Measurements from ENCODE around the gene BOLA1.
"Not testable (repeated sequence)": the region's sequence is repeated elsewhere in the genome, so short reads cannot be mapped to it uniquely, and the experiment has no call there.

BOLA1 gene, protein sequence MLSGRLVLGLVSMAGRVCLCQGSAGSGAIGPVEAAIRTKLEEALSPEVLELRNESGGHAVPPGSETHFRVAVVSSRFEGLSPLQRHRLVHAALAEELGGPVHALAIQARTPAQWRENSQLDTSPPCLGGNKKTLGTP

DNA sequence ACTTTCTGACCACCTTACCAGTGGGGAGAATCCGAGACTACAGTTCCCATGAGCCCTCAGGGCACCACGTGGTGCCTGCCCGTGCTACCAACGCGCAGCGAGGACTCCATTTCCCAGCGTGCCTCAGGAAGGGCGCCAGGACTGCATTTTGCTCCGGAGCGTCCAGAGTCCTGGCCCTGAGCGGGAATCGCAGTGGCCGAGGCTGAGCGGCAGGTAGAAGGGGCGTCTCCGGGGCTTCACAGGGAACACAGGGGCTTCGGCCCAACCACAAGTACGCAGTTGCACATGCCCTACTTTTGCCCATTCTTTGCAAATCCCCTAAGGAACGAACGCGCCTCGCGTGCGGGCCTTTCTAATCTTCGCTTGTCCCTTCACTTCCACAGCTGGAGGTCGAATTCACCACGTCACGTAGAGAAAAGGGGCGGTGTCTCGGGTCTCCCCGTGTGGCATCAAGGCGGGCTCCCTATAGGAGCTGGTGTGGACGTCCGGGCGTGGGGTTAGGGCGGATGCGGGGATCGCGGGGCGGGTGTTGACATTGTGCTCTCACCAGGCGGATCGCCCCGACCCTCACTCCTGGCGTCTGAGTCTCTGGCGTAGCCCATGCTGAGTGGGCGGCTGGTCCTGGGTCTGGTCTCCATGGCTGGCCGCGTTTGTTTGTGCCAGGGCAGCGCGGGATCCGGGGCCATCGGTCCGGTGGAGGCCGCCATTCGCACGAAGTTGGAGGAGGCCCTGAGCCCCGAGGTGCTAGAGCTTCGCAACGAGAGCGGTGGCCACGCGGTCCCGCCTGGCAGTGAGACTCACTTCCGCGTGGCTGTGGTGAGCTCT is at the start of gene BOLA1:
Gene BOLA1 (plus strand): TSS at position 109 of the 825 bp plus-strand sequence. CDS start 492 bp downstream, at position 601.
- DNase-seq = peak; percentile 85

DNA sequence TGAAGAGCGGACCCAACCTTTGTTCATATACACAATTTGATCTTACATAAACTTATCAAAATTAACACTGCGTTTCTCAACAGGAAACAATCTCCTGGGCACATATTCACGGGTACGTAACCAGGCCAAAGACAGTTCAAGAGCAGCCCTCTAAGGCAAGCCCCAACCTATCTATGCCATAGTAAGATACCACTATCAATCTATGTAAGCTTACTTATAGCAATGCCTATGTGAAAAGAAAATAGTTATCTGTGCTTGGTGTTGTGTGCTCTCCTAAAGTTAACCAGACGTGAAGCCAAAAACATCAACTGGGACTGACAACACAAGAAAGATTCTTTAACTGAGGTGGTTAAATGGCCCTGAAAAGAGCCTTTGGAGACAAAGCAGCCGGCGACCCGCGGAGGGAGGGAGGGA is 49.4 kb upstream of the BOLA1 start:
- DNase-seq = peak; percentile 27

DNA sequence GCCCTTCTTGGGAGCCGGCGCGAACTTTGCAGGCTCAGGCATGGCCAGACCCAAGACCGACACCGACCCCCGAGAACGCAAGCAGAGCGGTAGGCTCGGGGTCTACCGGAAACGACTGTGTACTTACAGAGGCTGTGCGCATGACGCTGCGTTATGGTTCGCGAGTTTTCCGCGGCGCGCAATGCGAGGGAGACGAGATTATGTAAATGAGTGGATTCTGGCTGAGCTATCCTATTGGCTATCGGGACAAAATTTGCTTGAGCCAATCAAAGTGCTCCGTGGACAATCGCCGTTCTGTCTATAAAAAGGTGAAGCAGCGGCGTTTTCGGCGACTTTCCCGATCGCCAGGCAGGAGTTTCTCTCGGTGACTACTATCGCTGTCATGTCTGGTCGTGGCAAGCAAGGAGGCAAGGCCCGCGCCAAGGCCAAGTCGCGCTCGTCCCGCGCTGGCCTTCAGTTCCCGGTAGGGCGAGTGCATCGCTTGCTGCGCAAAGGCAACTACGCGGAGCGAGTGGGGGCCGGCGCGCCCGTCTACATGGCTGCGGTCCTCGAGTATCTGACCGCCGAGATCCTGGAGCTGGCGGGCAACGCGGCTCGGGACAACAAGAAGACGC is 48.5 kb upstream of the BOLA1 start:
- not testable (repeated sequence) for DNase-seq

GRCh38 chr1:149851585-149852213 is 47.7 kb upstream of the BOLA1 start:
- DNase-seq = not testable (repeated sequence)

DNA sequence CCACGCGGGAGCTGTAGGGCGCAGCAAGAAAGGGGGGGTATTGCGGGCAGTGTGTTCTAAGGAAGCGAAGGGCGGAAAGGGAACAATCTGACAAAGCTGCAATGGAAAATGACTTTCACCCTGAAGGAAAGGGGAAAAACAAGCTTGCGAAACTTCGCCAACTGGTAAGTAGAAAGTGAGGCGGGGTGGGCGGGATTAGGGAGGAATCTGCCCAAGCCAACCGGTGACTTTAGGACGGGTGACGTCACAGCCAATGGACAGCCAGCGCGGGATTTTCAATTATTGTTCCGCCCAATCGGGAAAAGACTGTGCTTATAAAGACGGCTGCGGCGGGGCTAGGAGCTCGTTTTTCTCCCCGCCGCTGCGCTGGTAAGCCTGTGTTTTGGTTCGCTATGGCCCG is 47.1 kb upstream of the BOLA1 start:
- not testable (repeated sequence) for DNase-seq

DNA sequence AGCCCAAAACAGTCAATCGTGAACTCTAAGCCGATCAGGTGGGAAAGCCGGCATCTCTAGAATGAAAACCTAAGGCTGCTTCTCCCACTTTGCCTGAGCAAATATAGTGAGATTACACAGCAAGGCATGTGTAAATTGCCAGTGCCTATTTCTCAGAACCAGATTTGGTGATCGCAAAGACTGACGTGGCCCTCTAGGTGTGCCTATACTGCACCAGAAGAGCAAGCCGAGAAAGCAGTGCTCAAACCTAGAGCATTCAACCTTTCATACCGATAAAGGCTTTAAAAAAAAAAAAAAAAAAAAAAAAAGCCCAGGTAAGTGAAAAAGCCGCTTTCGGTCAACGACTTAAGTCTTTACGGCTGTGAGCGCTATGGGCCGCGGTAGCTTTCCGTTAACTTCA is 39.1 kb upstream of the BOLA1 start:
- DNase-seq = not testable (repeated sequence)

GRCh38 chr1:149860684-149861496 is 38.5 kb upstream of the BOLA1 start:
- DNase-seq = not testable (repeated sequence)

DNA sequence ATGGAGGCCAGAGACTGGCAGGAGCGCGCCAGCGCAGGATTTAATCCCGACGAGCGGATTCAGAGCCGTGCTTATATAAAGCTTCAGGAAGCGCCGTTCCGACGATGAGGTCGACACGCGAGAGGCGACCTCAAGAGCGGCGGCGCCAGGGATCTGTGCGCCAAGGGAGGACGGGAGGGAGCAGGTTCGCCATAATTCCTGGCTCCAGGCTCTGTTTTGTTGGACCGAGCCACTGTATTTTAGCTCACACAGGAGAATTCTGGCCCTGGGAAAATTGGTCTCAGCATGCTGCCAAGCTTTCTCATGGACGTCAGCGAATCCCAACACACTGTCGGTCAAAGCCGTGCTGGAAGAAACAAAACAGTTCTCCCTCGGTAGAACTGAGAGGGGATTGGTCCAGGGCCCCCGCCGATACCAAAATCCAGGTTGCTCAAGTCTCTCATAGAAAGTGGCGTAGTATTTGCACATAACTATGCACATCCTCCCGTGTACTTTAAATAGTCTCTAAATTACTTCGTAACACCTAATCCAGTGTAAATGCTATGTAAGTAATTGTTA is 37.8 kb upstream of the BOLA1 start:
- DNase-seq = not testable (repeated sequence)

- DNase-seq = not testable (repeated sequence)
These were observed 32.5 kb upstream of the BOLA1 start for GRCh38 chr1:149866887-149867286.

DNA sequence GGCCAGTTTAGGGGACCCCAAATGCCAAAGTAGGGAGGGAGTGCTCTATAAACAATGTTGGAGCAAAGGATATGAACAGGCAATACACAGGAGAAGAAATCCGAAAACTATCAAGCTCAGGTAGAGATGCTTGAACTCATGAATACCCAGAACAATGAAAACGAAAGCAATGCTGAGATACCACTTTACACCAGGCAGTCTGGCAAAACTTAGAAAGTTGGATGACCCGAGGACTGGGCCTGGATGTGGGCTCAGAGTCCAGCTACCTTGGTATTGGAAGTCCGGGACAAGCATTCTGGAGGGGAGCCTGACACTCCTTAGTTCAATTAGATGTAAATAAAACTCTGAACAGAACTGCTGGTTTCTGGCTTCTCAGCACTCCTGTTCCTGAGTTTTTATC is 26.3 kb upstream of the BOLA1 start:
- DNase-seq = not testable (repeated sequence)

DNA sequence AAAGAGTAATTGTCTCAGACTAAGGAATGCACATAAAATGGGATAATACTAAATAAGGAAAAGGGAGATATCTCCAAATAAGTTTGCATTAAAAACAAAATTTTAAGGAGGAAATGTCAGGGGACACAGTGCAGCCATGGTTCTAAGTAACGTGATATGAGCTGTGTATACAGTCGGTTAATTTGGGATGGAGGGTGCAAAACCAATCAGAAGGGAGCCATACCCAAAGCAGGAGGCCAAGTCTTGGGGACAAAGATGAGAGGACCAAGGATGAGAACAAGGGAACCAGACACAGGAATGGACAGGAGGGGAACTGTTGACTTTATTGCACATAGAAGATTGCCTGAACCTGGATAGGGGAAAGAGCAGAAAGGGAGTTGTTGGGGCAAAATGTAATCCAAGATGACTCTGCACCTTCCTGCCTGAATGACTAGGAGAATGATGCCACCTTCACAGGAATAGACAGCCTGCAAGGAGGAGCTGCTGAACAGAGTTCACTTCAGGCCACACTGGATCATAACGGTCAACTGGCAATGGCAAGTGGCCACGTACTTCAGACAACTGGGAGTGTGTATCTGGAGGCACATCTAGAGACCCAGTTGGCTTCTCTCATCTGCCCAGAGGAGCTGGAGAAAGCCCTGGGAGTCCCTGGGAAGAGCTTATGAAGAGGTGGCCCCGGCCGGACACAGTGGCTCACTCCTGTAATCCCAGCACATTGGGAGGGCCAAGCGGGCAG is 22.0 kb upstream of the BOLA1 start:
- DNase-seq = no peak

DNA sequence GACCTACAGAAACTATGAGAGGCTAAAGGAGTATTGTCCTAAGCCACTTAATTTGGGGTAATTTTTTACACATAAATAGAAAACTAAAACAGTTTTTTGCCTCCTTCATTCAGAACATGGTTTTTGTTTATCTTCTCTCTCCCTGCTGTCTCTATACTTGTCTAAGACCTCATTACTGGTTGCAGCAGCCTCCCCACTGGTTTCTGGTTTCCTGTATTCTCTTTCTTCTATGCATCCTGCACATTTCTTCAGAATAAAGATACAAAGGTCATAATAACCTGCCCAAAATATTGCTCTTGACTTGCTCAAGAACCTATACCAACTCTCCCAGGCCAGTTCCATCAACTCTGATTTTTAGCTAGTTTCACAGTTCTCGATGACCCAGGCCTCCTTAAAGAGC is 19.8 kb upstream of the BOLA1 start:
- peak; percentile 34 for DNase-seq

- no peak for DNase-seq
These were observed 17.5 kb upstream of the BOLA1 start for GRCh38 chr1:149881876-149882275.

DNA sequence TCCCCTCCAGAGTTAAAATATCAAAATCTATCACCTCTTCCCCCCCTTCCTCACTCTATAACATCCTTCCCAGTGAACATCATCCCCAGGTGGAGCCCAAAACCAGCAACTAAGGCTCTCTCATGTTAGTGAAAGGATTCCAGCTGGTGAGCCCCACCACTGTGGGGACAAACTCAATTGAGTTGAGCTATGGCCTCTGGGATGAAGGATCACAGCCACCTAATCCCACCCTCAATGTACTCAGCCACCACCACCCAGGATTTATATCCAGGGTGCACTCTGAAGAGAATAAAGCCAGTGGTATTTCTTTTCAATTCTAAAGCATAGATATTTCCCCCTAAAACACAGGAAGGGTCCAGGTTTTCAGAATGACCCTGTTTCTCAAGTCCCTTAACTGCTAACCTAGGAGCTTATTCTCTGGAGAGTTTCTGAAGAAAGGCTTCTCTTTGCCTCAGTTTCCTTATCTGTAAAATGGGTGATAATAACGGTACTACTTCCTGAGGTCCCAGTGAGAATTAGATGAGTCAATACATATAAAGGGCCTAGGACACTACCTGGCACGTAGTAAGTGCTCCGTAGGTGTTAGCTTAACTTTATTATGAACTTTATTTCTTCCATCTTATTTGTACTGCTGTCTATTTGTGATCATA is 15.6 kb upstream of the BOLA1 start:
- no peak for DNase-seq

- peak; percentile 25 for DNase-seq
These were observed 14.7 kb upstream of the BOLA1 start for GRCh38 chr1:149884433-149885338.

DNA sequence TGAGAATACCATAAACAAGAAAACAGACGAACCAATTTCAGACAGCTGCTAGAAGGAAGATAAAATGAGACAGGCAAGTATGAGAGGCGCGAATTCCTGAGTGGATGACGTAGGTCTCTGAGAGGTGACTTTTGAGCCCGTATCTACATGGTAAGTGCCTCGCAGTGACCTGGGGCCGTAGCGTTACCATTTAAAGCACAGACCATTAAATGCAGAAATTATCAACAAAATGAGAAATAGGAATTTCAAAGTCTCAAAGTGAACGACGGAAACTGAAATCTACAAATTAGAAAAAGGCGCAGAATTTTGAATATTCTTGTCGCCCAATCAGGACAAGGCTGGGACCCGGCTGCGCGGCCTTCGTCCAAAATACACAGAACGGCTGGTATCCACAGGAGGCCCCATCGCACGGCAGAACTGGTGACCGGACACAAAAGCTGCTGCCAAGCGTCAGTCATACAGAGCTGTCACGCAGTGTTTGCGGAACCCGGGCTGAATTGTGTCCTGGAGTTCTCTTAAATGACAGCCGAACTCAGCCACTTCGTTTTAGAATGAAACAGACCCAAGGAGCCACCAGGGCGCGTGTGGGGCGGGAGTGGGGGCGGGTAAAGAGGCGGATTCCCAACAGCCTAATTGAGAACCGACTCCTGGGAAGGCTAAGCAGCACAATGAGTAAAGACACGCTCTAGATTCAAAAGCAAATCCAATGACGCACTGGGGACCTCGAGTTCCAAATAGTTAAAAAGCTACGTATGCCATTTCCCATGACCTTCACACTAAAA is 13.8 kb upstream of the BOLA1 start:
- DNase-seq = peak; percentile 72

DNA sequence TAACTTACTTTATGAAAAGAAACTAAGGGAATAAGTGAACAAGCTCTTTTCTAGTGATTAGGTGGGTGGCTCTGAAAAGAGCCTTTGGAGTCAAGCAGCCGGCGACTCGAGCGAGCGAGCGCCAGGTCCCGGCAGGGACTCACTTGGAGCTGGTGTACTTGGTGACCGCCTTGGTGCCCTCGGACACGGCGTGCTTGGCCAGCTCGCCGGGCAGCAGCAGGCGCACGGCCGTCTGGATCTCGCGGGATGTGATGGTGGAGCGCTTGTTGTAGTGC is 13.3 kb upstream of the BOLA1 start:
- DNase-seq = not testable (repeated sequence)

GRCh38 chr1:149886396-149887195 is 12.8 kb upstream of the BOLA1 start:
- DNase-seq = peak; percentile 98

GRCh38 chr1:149887196-149887455 is 12.2 kb upstream of the BOLA1 start:
- DNase-seq = not testable (repeated sequence)

Measured in CD4-positive, alpha-beta T cell treated with Interleukin-17A for 1 hour (primary cell).